ENCODE measurements around the gene CDYL. TPM values are rescaled to one million over a fixed set of nuclear protein-coding genes. Genes with fewer than 3 reads are reported as not detected.

The CDYL gene
- total and polyA plus RNA-seq, 11 donors, result 4.3 to 45.2 (median 30.6) TPM

GRCh38 chr6:4743926-4744325 lies 32.3 kb upstream of the CDYL start:
- no peak for DNase-seq
- no peak for TF ChIP-seq CTCF (IDR thresholded peaks at IDR 0.05)
- TF ChIP-seq POLR2A (IDR thresholded peaks at IDR 0.05), result no peak
- Histone ChIP-seq H3K27me3 (no peaks in the 10 kb centered on the region), H3K9me3 (no peaks in the 10 kb centered on the region), H3K36me3 (no peaks in the 10 kb centered on the region), H3K27ac (no peak overlapping the region), H3K4me1 (no peaks in the 10 kb centered on the region), H3K4me3 (no peak overlapping the region)
- 83 to 90% (median 87%) methylated on average over 5 of the region's 5 CpGs for WGBS, 4 donors
- intact Hi-C loops (cut with DNase I), result no loop called here
- ATAC-seq, result no peak

GRCh38 chr6:4747588-4747987 lies 28.6 kb upstream of the CDYL start:
- no peak for ATAC-seq
- intact Hi-C loops (cut with DNase I), result no loop called here
- WGBS, 4 donors, result 89 to 94% (median 94%) methylated on average over 2 of the region's 2 CpGs

GRCh38 chr6:4751823-4752464 lies 24.3 kb upstream of the CDYL start:
- Histone ChIP-seq H3K4me3 (no peak overlapping the region), H3K9me3 (no peaks in the 10 kb centered on the region), H3K4me1 (no peaks in the 10 kb centered on the region), H3K27ac (no peak overlapping the region), H3K27me3 (no peaks in the 10 kb centered on the region), H3K36me3 (no peaks in the 10 kb centered on the region)
- intact Hi-C loops (cut with DNase I), result no loop called here
- WGBS, 4 donors, result 58 to 67% (median 65%) methylated on average over 7 of the region's 7 CpGs
- no peak for ATAC-seq
- TF ChIP-seq POLR2A (IDR thresholded peaks at IDR 0.05) (no peak), CTCF (IDR thresholded peaks at IDR 0.05) (no peak)
- DNase-seq, result no peak

More at GRCh38 chr6:4747588-4747987, 28.6 kb upstream of the CDYL start:
- Histone ChIP-seq H3K36me3 (no peaks in the 10 kb centered on the region), H3K4me1 (no peaks in the 10 kb centered on the region), H3K4me3 (no peak overlapping the region), H3K9me3 (no peaks in the 10 kb centered on the region), H3K27me3 (no peaks in the 10 kb centered on the region), H3K27ac (no peak overlapping the region)
- no peak for DNase-seq
- no peak for TF ChIP-seq CTCF (IDR thresholded peaks at IDR 0.05)
- no peak for TF ChIP-seq POLR2A (IDR thresholded peaks at IDR 0.05)

GRCh38 chr6:4756247-4756646 lies 20.0 kb upstream of the CDYL start:
- intact Hi-C loops (cut with DNase I), result no loop called here
- no peaks in the 10 kb centered on the region for H3K9me3 ChIP-seq

More at GRCh38 chr6:4756247-4756646, 20.0 kb upstream of the CDYL start:
- no peaks in the 10 kb centered on the region for H3K36me3 ChIP-seq
- H3K27ac ChIP-seq, result no peak overlapping the region
- H3K4me3 ChIP-seq, result no peak overlapping the region
- TF ChIP-seq POLR2A (IDR thresholded peaks at IDR 0.05) (no peak), CTCF (IDR thresholded peaks at IDR 0.05) (no peak)
- no peaks in the 10 kb centered on the region for H3K4me1 ChIP-seq
- no peaks in the 10 kb centered on the region for H3K27me3 ChIP-seq
- ATAC-seq, result no peak
- DNase-seq, result no peak
- 84 to 92% (median 90%) methylated on average over 2 of the region's 2 CpGs for WGBS, 4 donors

Measured in heart left ventricle (tissue), 16 donors.